ENCODE results near the gene CLNS1A.
A peak's percentile ranks its signal among the peaks of the same experiment; 100 is the strongest.

The CLNS1A gene, protein sequence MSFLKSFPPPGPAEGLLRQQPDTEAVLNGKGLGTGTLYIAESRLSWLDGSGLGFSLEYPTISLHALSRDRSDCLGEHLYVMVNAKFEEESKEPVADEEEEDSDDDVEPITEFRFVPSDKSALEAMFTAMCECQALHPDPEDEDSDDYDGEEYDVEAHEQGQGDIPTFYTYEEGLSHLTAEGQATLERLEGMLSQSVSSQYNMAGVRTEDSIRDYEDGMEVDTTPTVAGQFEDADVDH

DNA sequence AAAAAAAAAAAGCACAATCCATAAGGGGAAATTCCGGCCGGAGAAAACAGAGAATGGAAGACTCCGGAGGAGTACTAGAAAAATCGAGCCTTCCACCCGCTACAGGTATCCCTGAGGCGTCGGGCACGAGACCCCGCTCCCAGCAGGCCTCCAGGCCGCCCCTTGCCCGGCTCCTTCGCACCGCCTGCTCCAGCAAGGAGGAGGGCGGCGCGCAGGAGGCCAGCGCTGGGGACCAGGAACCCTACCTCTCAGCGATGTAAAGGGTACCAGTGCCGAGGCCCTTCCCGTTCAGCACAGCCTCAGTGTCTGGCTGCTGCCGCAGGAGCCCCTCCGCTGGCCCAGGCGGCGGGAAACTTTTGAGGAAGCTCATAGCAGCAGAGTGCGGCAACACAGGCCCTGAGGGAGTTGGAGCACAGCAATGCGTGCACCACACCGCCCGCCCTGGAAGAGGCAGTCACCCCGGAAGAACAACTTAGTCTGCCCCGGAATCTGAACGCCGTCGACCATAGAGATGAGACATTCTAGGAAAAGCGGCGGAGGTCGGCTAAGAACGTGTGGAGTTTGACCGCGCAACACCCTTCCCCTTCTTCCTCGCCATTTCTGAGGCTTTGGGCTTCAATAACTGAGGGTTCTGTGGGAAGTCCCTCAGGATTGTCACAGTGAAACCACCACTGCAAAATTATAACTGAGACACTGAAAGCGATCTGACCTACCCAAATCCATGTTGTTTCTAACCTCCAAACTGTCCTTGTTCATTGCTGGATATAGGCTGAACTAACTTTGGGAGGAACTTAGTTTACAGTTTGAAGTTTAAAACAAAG, at the start of gene CLNS1A:
CLNS1A (minus strand) TSS at position 450 of the 821 bp plus-strand sequence; CDS start at position 370, 80 bp downstream.
- Histone ChIP-seq H3K9me3 (ENCODE audit: severe bottlenecking) (no peaks in the 10 kb centered on the region), H3K36me3 (peaks cover 11% of the 10 kb centered on the region), H3K27me3 (ENCODE audit: insufficient read depth, low read depth, severe bottlenecking) (no peaks in the 10 kb centered on the region), H3K27ac (peak within 1 kb of the TSS; percentile 80), H3K4me3 (ENCODE audit: low read depth, low read length) (peak within 1 kb of the TSS; percentile 76)
- peak; percentile 89 for DNase-seq
- TF ChIP-seq, protein P1, sequence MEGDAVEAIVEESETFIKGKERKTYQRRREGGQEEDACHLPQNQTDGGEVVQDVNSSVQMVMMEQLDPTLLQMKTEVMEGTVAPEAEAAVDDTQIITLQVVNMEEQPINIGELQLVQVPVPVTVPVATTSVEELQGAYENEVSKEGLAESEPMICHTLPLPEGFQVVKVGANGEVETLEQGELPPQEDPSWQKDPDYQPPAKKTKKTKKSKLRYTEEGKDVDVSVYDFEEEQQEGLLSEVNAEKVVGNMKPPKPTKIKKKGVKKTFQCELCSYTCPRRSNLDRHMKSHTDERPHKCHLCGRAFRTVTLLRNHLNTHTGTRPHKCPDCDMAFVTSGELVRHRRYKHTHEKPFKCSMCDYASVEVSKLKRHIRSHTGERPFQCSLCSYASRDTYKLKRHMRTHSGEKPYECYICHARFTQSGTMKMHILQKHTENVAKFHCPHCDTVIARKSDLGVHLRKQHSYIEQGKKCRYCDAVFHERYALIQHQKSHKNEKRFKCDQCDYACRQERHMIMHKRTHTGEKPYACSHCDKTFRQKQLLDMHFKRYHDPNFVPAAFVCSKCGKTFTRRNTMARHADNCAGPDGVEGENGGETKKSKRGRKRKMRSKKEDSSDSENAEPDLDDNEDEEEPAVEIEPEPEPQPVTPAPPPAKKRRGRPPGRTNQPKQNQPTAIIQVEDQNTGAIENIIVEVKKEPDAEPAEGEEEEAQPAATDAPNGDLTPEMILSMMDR (IDR thresholded peaks at IDR 0.05; ENCODE audit: low read depth, low read length), result no peak

DNA sequence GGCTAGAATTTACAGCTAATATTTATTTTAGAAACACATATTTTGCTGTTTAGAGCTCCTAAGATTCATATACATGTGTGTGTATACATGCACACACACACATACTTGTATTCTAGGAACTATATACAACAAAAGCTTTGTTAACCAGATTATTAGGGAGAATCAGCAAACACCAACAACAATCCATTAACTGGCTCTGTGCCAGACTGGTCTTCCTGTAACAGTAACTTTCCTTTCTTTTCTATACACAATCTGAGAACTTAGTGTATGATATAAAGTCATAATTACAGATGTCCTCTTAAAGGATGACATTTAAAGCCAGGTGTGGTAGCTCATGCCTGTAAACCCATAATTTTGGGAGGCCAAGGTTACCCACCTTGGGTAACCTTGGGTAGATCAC, 49.5 kb upstream of the CLNS1A start:
- peaks cover 56% of the 10 kb centered on the region for H3K36me3 ChIP-seq
- no peak overlapping the region for H3K27ac ChIP-seq
- TF ChIP-seq, protein P1 (IDR thresholded peaks at IDR 0.05; ENCODE audit: low read depth, low read length), result no peak

DNA sequence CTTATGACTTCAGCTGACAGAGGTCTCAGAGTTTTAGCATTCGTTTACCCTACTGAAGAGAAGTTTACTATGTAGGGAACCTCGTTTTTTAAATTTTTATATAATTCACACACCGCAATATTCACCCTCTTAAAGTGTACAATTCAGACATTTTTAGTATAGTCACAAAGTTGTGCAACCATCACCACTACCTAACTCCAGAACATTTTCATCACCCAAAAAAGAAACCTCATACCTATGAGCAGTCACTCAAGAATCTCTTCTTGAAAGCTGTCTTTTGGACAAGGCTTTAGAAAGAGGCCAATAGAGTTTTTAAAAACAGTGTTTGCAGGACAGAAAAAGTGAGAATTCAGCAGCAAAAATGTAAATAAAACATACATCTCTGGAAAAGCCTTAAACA, 39.5 kb upstream of the CLNS1A start:
- peaks cover 62% of the 10 kb centered on the region for H3K36me3 ChIP-seq

More for the DNA sequence above, 49.5 kb upstream of the CLNS1A start:
- DNase-seq, result no peak
- H3K4me3 ChIP-seq (ENCODE audit: low read depth, low read length), result no peak overlapping the region
- no peaks in the 10 kb centered on the region for H3K9me3 ChIP-seq (ENCODE audit: severe bottlenecking)
- no peaks in the 10 kb centered on the region for H3K27me3 ChIP-seq (ENCODE audit: insufficient read depth, low read depth, severe bottlenecking)

DNA sequence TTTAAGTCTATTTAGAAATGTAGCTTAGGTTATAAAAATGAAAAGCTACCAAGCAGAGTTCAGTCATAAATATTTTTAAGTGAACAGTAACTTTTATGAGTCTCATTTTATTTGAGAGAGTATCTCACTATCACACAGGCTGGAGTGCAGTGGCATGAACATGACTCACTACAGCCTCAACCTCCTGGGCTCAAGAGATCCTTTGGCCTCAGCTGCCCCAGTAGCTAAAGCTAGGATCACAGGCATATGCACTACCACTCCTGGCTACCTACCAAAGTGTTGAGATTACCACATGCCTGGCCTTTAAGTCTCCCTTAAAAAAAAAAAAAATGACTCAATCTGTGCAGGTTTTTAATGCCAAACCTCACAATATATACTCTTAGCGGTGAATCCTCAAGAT, 34.7 kb upstream of the CLNS1A start:
- Histone ChIP-seq H3K27ac (no peak overlapping the region), H3K36me3 (peaks cover 92% of the 10 kb centered on the region), H3K9me3 (ENCODE audit: severe bottlenecking) (no peaks in the 10 kb centered on the region), H3K4me3 (ENCODE audit: low read depth, low read length) (no peak overlapping the region), H3K27me3 (ENCODE audit: insufficient read depth, low read depth, severe bottlenecking) (no peaks in the 10 kb centered on the region)
- TF ChIP-seq, protein P1 (IDR thresholded peaks at IDR 0.05; ENCODE audit: low read depth, low read length), result no peak
- DNase-seq, result no peak

More for the DNA sequence above, 39.5 kb upstream of the CLNS1A start:
- no peaks in the 10 kb centered on the region for H3K27me3 ChIP-seq (ENCODE audit: insufficient read depth, low read depth, severe bottlenecking)
- DNase-seq, result no peak
- H3K4me3 ChIP-seq (ENCODE audit: low read depth, low read length), result no peak overlapping the region
- H3K9me3 ChIP-seq (ENCODE audit: severe bottlenecking), result no peaks in the 10 kb centered on the region
- H3K27ac ChIP-seq, result no peak overlapping the region
- TF ChIP-seq, protein P1 (IDR thresholded peaks at IDR 0.05; ENCODE audit: low read depth, low read length), result no peak

DNA sequence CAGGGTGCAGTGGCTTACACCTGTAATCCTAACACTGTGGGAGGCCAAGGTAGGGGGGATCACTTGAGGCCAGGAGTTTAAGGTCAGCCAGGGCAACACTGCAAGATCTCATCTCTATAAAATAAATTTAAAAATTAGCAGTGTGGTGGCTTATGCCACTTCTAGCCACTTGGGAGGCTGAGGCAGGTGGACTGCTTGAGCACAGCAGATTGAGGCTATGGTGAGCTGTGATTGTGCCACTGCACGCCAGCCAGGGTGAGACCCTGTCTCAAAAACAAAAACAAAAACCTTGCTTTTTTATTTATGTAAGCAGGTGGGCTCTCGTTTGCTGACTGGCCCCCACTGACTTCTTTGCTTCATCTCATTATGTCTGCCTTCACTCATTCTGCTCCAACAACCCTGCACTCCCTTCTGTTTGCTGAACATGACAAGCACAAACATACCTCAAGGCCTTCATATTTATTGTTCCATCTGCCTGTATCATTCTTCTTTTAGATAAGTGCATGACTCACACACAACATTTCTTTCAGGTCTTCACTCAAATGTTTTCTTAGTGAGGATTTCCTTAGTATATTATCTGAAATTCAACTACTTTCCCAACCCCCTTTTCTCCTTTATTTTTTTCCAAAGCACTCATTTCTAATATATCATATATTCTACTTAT, 32.4 kb upstream of the CLNS1A start:
- H3K27ac ChIP-seq, result no peak overlapping the region
- DNase-seq, result no peak
- peaks cover 82% of the 10 kb centered on the region for H3K36me3 ChIP-seq

More for the DNA sequence above, 32.4 kb upstream of the CLNS1A start:
- no peak overlapping the region for H3K4me3 ChIP-seq (ENCODE audit: low read depth, low read length)
- H3K9me3 ChIP-seq (ENCODE audit: severe bottlenecking), result no peaks in the 10 kb centered on the region
- H3K27me3 ChIP-seq (ENCODE audit: insufficient read depth, low read depth, severe bottlenecking), result no peaks in the 10 kb centered on the region
- TF ChIP-seq, protein P1 (IDR thresholded peaks at IDR 0.05; ENCODE audit: low read depth, low read length), result no peak
